Stomach (tissue), 4 donors: ENCODE measurements around the gene LIN37.

ENCODE experiments used
- EP300 ChIP-seq: sonication (generic); formaldehyde crosslinking; IDR thresholded peaks from one replicate; pipeline ENCODE4 v1.6.1; 2017; ENCODE audit warnings: antibody characterized with exemption
- POLR2A ChIP-seq, 4 donors: fragments of 450-650 bp; IDR thresholded peaks; one replicate each; pipeline ENCODE4 v1.6.1; 2016; ENCODE audit warnings: antibody characterized with exemption in 4 of 4, control low read depth in 2 of 4, mild to moderate bottlenecking in 1 of 4, moderate library complexity in 1 of 4
- POLR2AphosphoS5 ChIP-seq, 3 donors: sonication (generic); formaldehyde crosslinking; IDR thresholded peaks; one replicate each; pipeline ENCODE4 v1.6.1; 2016; ENCODE audit warnings: antibody characterized with exemption in 3 of 3
- TF ChIP-seq, protein P1 (sequence below), 7 experiments: fragments of 450-650 bp in 4 of 7; fragments of 200-600 bp in 3 of 7; sonication (generic) in 3 of 7; IDR thresholded peaks; one replicate each; pipeline ENCODE4 v1.5.1; 2016 to 2019; ENCODE audit warnings: antibody characterized with exemption in 7 of 7, control low read depth in 2 of 7, mild to moderate bottlenecking in 1 of 7

DNA sequence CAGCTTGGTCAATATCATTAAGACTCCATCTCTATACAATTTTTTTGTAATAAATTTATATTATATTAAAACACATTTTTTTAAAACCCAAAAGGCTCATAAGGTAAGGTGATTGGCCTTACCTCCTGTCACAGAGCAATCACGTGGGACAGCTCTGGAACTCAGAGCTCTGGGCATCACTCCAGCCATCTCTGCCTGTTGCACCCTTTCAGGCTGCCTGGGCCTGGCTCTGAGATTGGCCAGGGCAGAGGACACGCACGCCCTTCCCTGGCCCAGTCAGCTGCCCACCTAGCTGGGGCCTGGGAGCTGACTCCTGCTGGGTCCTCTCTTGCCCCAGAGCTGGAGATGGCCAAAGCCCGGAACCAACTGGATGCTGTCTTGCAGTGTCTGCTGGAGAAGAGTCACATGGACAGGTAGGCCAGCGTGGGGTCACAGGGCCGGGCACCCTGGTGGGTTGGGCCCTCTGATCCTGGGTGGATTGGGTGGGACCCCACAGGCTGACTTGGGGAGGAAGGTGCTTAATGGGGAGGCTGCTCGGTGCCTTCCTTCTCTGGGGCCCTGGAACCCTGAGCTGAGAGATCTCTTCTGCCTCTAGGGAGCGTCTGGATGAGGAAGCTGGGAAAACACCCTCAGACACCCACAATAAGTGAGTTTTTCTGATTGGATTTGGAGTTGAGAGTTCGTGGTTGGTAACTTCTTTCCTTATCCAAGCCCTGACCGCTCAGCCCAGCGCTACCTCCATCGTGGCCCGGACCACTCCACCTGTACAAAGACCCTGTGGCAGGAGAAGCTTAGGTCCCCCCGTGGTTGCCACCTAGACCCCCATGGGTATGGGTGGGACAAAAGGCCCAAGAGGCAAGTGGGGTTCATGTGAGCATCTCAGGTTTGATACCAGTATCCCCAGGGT, 3.7 kb downstream of the LIN37 start:
- TF ChIP-seq, protein P1, sequence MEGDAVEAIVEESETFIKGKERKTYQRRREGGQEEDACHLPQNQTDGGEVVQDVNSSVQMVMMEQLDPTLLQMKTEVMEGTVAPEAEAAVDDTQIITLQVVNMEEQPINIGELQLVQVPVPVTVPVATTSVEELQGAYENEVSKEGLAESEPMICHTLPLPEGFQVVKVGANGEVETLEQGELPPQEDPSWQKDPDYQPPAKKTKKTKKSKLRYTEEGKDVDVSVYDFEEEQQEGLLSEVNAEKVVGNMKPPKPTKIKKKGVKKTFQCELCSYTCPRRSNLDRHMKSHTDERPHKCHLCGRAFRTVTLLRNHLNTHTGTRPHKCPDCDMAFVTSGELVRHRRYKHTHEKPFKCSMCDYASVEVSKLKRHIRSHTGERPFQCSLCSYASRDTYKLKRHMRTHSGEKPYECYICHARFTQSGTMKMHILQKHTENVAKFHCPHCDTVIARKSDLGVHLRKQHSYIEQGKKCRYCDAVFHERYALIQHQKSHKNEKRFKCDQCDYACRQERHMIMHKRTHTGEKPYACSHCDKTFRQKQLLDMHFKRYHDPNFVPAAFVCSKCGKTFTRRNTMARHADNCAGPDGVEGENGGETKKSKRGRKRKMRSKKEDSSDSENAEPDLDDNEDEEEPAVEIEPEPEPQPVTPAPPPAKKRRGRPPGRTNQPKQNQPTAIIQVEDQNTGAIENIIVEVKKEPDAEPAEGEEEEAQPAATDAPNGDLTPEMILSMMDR (IDR thresholded peaks at IDR 0.05), result no peak
- TF ChIP-seq POLR2A (IDR thresholded peaks at IDR 0.05) (no peak), POLR2AphosphoS5 (IDR thresholded peaks at IDR 0.05) (no peak), EP300 (no peak)
